GM12878 (cell line): Measurements from ENCODE around the gene SFI1. TPM values are rescaled to one million over a fixed set of nuclear protein-coding genes. Genes with fewer than 3 reads are reported as not detected.

Experiments used
- ATAC-seq: fragments of 200-7000 bp; cut with Tn5 transposase; 3 replicates; pipeline ENCODE4 v1.9.1; 2020; ENCODE audit warnings: mild to moderate bottlenecking, moderate library complexity
- BruUV-seq: library from RNA; stranded (reverse); fragments of 400-500 nt; replicated peaks from 2 replicates; lab custom pipeline; 2021; lab: Mats Ljungman, UMichigan
- CTCF ChIA-PET: fragments of 300-600 bp; sonication (Branson Sonifier 250); formaldehyde crosslinking; extraction: SDS; loops from one replicate; lab custom pipeline; 2021; ENCODE audit warnings: inconsistent platforms; lab: Yijun Ruan, JAX
- POLR2A ChIA-PET: fragments of 350-600 bp; formaldehyde crosslinking; extraction: SDS; loops from one replicate; lab custom pipeline; 2021; ENCODE audit warnings: inconsistent platforms; lab: Charles Lee
- RAD21 ChIA-PET: fragments of 300-600 bp; sonication (Branson Sonifier 250); formaldehyde crosslinking; loops from one replicate; lab custom pipeline; 2023; ENCODE audit warnings: antibody characterized with exemption; ENCODE audit not compliant: unreplicated experiment; lab: Charles Lee
- SMC1A ChIA-PET: fragments of 300-600 bp; sonication (Branson Sonifier 250); formaldehyde crosslinking; loops from one replicate; lab custom pipeline; 2023; ENCODE audit not compliant: unreplicated experiment, uncharacterized antibody; lab: Charles Lee
- DNase-seq: peaks from one replicate; pipeline ENCODE4 v3.0.0-alpha.2; 2011; ENCODE audit warnings: low read depth, low spot score
- FAIRE-seq: peaks from 3 replicates; lab custom pipeline; 2011; peaks lifted over from hg19 to GRCh38; lab: Jason Lieb, UNC
- H2AFZ ChIP-seq: 2 replicates; pipeline ENCODE4 v1.6.0; 2011; ENCODE audit warnings: low read depth, low read length, control low read depth; ENCODE audit not compliant: control insufficient read depth
- H3K27ac ChIP-seq: 2 replicates; pipeline ENCODE4 v1.5.1; 2011; ENCODE audit warnings: control low read depth; ENCODE audit not compliant: control insufficient read depth, insufficient read depth
- H3K27me3 ChIP-seq, 2 experiments: replicated peaks in 1 of 2; 2 replicates each; pipeline versions ENCODE4 v1.6.0 to v1.6.1; 2011; ENCODE audit warnings: low read length in 1 of 2; ENCODE audit not compliant: control insufficient read depth in 2 of 2, insufficient read depth in 2 of 2
- H3K36me3 ChIP-seq, 2 experiments: 2 replicates each; pipeline ENCODE4 v1.5.1; 2011; ENCODE audit warnings: low read length in 1 of 2; ENCODE audit not compliant: control insufficient read depth in 2 of 2, insufficient read depth in 2 of 2
- H3K4me1 ChIP-seq: 2 replicates; pipeline ENCODE4 v1.6.1; 2011; ENCODE audit warnings: mild to moderate bottlenecking, low read length, moderate library complexity, mixed read lengths; ENCODE audit not compliant: control insufficient read depth, insufficient read depth
- H3K4me2 ChIP-seq: 2 replicates; pipeline ENCODE4 v1.6.0; 2011; ENCODE audit warnings: control low read depth; ENCODE audit not compliant: control insufficient read depth, insufficient read depth
- H3K4me3 ChIP-seq: fragments of 200-600 bp; sonication (generic); 2 replicates; pipeline ENCODE4 v1.5.1; 2016
- H3K79me2 ChIP-seq: 2 replicates; pipeline ENCODE4 v1.6.0; 2011; ENCODE audit warnings: low read length; ENCODE audit not compliant: control insufficient read depth, insufficient read depth
- H3K9ac ChIP-seq: 2 replicates; pipeline ENCODE4 v1.8.0; 2011; ENCODE audit warnings: low read length, control low read depth, mixed read lengths; ENCODE audit not compliant: control insufficient read depth, insufficient read depth
- H3K9me3 ChIP-seq: replicated peaks from 3 replicates; pipeline ENCODE4 v1.5.1; 2011; ENCODE audit warnings: mild to moderate bottlenecking, low read length; ENCODE audit not compliant: control insufficient read depth, insufficient read depth
- H4K20me1 ChIP-seq: 2 replicates; pipeline ENCODE4 v1.6.0; 2011; ENCODE audit not compliant: control insufficient read depth, insufficient read depth
- BACH1 ChIP-seq: fragments of 450-650 bp; IDR thresholded peaks from 2 replicates; pipeline ENCODE4 v1.6.1; 2017; ENCODE audit warnings: mild to moderate bottlenecking, borderline replicate concordance
- BCL3 ChIP-seq: IDR thresholded peaks from 2 replicates; pipeline ENCODE4 v1.6.1; 2011; ENCODE audit warnings: borderline replicate concordance, low read depth, mild to moderate bottlenecking, moderate library complexity, low read length; ENCODE audit not compliant: insufficient read depth, poor library complexity, severe bottlenecking
- CEBPB ChIP-seq, 2 experiments: fragments of 150-350 bp in 1 of 2; IDR thresholded peaks; 2 replicates each; pipeline ENCODE4 v1.6.1; 2012 to 2014; ENCODE audit warnings: low read depth in 2 of 2, low read length in 2 of 2, borderline replicate concordance in 1 of 2, inconsistent platforms in 1 of 2
- CHD1 ChIP-seq: IDR thresholded peaks from 2 replicates; pipeline ENCODE4 v1.6.1; 2012; ENCODE audit warnings: low read depth, low read length, improper control_type of control experiment
- CHD2 ChIP-seq: IDR thresholded peaks from 2 replicates; pipeline ENCODE4 v1.6.1; 2011; ENCODE audit warnings: low read depth, low read length, improper control_type of control experiment, borderline replicate concordance
- CREB1 ChIP-seq: IDR thresholded peaks from 2 replicates; pipeline ENCODE4 v1.6.1; 2012; ENCODE audit warnings: low read depth, mild to moderate bottlenecking, inconsistent platforms
- FOXK2 ChIP-seq: fragments of 450-650 bp; IDR thresholded peaks from 2 replicates; pipeline ENCODE4 v1.6.1; 2017; ENCODE audit warnings: mild to moderate bottlenecking, moderate library complexity
- FOXM1 ChIP-seq: IDR thresholded peaks from 2 replicates; pipeline ENCODE4 v1.6.1; 2012; ENCODE audit warnings: low read depth, mild to moderate bottlenecking, inconsistent platforms, low read length, moderate library complexity
- HDAC2 ChIP-seq: fragments of 200-600 bp; sonication (generic); IDR thresholded peaks from 2 replicates; pipeline ENCODE4 v1.6.1; 2017
- HDGF ChIP-seq: fragments of 450-650 bp; IDR thresholded peaks from 2 replicates; pipeline ENCODE4 v1.6.1; 2016; ENCODE audit warnings: antibody characterized with exemption
- MYC ChIP-seq: IDR thresholded peaks from 2 replicates; pipeline ENCODE4 v1.6.1; 2011; ENCODE audit warnings: mild to moderate bottlenecking, low read length, moderate library complexity, inconsistent platforms; ENCODE audit not compliant: insufficient read depth, insufficient replicate concordance, insufficient read length, severe bottlenecking
- NBN ChIP-seq: fragments of 450-650 bp; IDR thresholded peaks from 2 replicates; pipeline ENCODE4 v1.6.1; 2016
- NR2C2 ChIP-seq: IDR thresholded peaks from 2 replicates; pipeline ENCODE4 v1.6.1; 2011; ENCODE audit warnings: borderline replicate concordance, low read depth; ENCODE audit not compliant: control insufficient read depth, insufficient read length
- POU2F2 ChIP-seq: IDR thresholded peaks from 3 replicates; pipeline ENCODE4 v1.6.1; 2011; ENCODE audit warnings: low read depth, mild to moderate bottlenecking, low read length, borderline replicate concordance
- RAD21 ChIP-seq: IDR thresholded peaks from 2 replicates; pipeline ENCODE4 v1.6.1; 2011; ENCODE audit warnings: mild to moderate bottlenecking, low read depth, low read length, moderate library complexity; ENCODE audit not compliant: insufficient read depth
- RUNX3 ChIP-seq: IDR thresholded peaks from 2 replicates; pipeline ENCODE4 v1.6.1; 2012; ENCODE audit warnings: low read length, inconsistent platforms
- SMAD1 ChIP-seq: fragments of 450-650 bp; IDR thresholded peaks from 2 replicates; pipeline ENCODE4 v1.6.1; 2018; ENCODE audit warnings: mild to moderate bottlenecking, low read depth; ENCODE audit not compliant: partially characterized antibody
- YY1 ChIP-seq: IDR thresholded peaks from 2 replicates; pipeline ENCODE4 v1.6.1; 2011; ENCODE audit warnings: low read depth, mild to moderate bottlenecking, low read length
- ZNF687 ChIP-seq: fragments of 450-650 bp; IDR thresholded peaks from 2 replicates; pipeline ENCODE4 v1.6.1; 2017; ENCODE audit warnings: mild to moderate bottlenecking, moderate library complexity
- WGBS: methylation state at CpG from one replicate; pipeline ENCODE4 v1.1.6; 2016; ENCODE audit warnings: low lambda C conversion rate; ENCODE audit not compliant: insufficient replicate concordance, insufficient coverage; ENCODE audit errors: missing lambda C conversion rate; 5-methylcytosine and 5-hydroxymethylcytosine counted together
- in situ Hi-C: fragments of 300-500 bp; cut with MboI; formaldehyde crosslinking; loops from 9 replicates; pipeline ENCODE4 v1.14.3; 2018; ENCODE audit warnings: mixed read lengths
- intact Hi-C: fragments of 100-400 bp; cut with micrococcal nuclease; formaldehyde crosslinking; loops from one replicate; pipeline ENCODE4 v1.14.2; 2022; ENCODE audit not compliant: unreplicated experiment
- polyA plus RNA-seq, 11 experiments: library from polyadenylated mRNA; depleted of rRNA in 4 of 11; unstranded in 6 of 11; stranded (reverse) in 5 of 11; fragments of >200 nt; fragmentation: Nextera tagmentation in 4 of 11; fragmentation: Illumina TruSeq in 1 of 11; extraction: Ambion mirVana in 4 of 11; extraction: Trizol in 1 of 11; gene quantifications; 1 replicate in 1 of 11; 2 replicates in 10 of 11; pipeline versions ENCODE4 v1.2.1 to v1.2.3, GENCODE V29; 2011 to 2016; ENCODE audit warnings: inconsistent platforms in 2 of 11, missing spikeins in 2 of 11, low read depth in 1 of 11
- total RNA-seq, 4 experiments: library from RNA; depleted of rRNA in 3 of 4; stranded (reverse); fragments of >200 nt in 3 of 4; fragmentation: Illumina TruSeq in 1 of 4; extraction: Trizol in 1 of 4; gene quantifications; 2 replicates each; pipeline versions ENCODE4 v1.2.1 to v1.2.3, GENCODE V29; 2013 to 2021

Gene SFI1
- total and polyA plus RNA-seq, 10 of the 15 experiments (the other 5 are each of a cell fraction or from before 2014, with no cell fraction given), result 6.3 to 70.1 (median 30.4) TPM

- TF ChIP-seq POU2F2 (no peak), CHD2 (no peak), HDGF (no peak), NBN (no peak), ZNF687 (no peak), CEBPB (IDR thresholded peaks at IDR 0.05; ENCODE audit: borderline replicate concordance in 1 of 2, low read depth in 2 of 2, low read length in 2 of 2) (no peak), SMAD1 (no peak)
- TF ChIP-seq, all 136 proteins: peak for 0
Measured at GRCh38 chr22:31572939-31573338, 76.6 kb downstream of the SFI1 start (continued).

GRCh38 chr22:31574055-31574670 is 77.8 kb downstream of the SFI1 start:
- H3K36me3 ChIP-seq, result peaks cover 11 to 14% of the 10 kb centered on the region in 2 experiments; a peak in 3 of 4 replicates
- H3K79me2 ChIP-seq, result no peaks in the 10 kb centered on the region
- ChIA-PET POLR2A (interaction anchor here (0.5 kb wide), 1 partner anchor 57 kb away, joined by 3 read pairs; no protein-coding TSS in a partner anchor), SMC1A (interaction anchor here (0.6 to 1.1 kb wide), 3 partner anchors 9 to 70 kb away, joined by 3 to 4 read pairs (median 3); no protein-coding TSS in a partner anchor), RAD21 (no interaction called here), CTCF (interaction anchor here (1.2 kb wide), 1 partner anchor 18 kb away, joined by 3 read pairs; no protein-coding TSS in a partner anchor)
- no peak for DNase-seq
- FAIRE-seq, result no peak
- no peak overlapping the region for H3K27ac ChIP-seq
- H3K4me2 ChIP-seq, result no peak overlapping the region
- H3K9ac ChIP-seq, result no peak overlapping the region
- intact Hi-C loops, result no loop called here
- no peaks in the 10 kb centered on the region for H3K27me3 ChIP-seq
- no peaks in the 10 kb centered on the region for H3K4me1 ChIP-seq
- H4K20me1 ChIP-seq, result no peaks in the 10 kb centered on the region
- no peak overlapping the region for H2AFZ ChIP-seq
- no peak overlapping the region for H3K4me3 ChIP-seq
- no peak for ATAC-seq
- H3K9me3 ChIP-seq, result no peaks in the 10 kb centered on the region
- in situ Hi-C loops, result no loop called here
- BruUV-seq, result no TSS peak
- 97% methylated on average over 3 of the region's 3 CpGs for WGBS
- TF ChIP-seq CREB1 (no peak), BACH1 (no peak), FOXK2 (no peak), MYC (no peak), BCL3 (no peak), YY1 (no peak), HDAC2 (no peak), RAD21 (no peak), NR2C2 (no peak), HDGF (no peak), RUNX3 (no peak), CHD1 (no peak), FOXM1 (no peak)
